ENCODE results near the gene MYO18A.

MYO18A gene

GRCh38 chr17:29102741-29103181 lies 77.4 kb downstream of the MYO18A start:
- no peak overlapping the region for H3K4me3 ChIP-seq (ENCODE audit: low read depth, low read length)
- no peak for TF ChIP-seq CTCF (IDR thresholded peaks at IDR 0.05; ENCODE audit: borderline replicate concordance, insufficient read depth, low read depth, low read length)

- no peak for TF ChIP-seq CTCF (IDR thresholded peaks at IDR 0.05; ENCODE audit: borderline replicate concordance, insufficient read depth, low read depth, low read length)
- no peak overlapping the region for H3K4me3 ChIP-seq (ENCODE audit: low read depth, low read length)
These were observed 78.2 kb downstream of the MYO18A start for GRCh38 chr17:29102046-29102445.

- no peak overlapping the region for H3K4me3 ChIP-seq (ENCODE audit: low read depth, low read length)
- no peak for TF ChIP-seq CTCF (IDR thresholded peaks at IDR 0.05; ENCODE audit: borderline replicate concordance, insufficient read depth, low read depth, low read length)
These were observed 79.9 kb downstream of the MYO18A start for GRCh38 chr17:29100296-29100695.

GRCh38 chr17:29099527-29099926 lies 80.7 kb downstream of the MYO18A start:
- TF ChIP-seq CTCF (IDR thresholded peaks at IDR 0.05; ENCODE audit: borderline replicate concordance, insufficient read depth, low read depth, low read length): no peak
- H3K4me3 ChIP-seq (ENCODE audit: low read depth, low read length): no peak overlapping the region

- no peak overlapping the region for H3K4me3 ChIP-seq (ENCODE audit: low read depth, low read length)
- TF ChIP-seq CTCF (IDR thresholded peaks at IDR 0.05; ENCODE audit: borderline replicate concordance, insufficient read depth, low read depth, low read length): no peak
These were observed 84.1 kb downstream of the MYO18A start for GRCh38 chr17:29096094-29096493.

GRCh38 chr17:29095439-29095838 lies 84.8 kb downstream of the MYO18A start:
- no peak for TF ChIP-seq CTCF (IDR thresholded peaks at IDR 0.05; ENCODE audit: borderline replicate concordance, insufficient read depth, low read depth, low read length)
- H3K4me3 ChIP-seq (ENCODE audit: low read depth, low read length): no peak overlapping the region

- no peak for TF ChIP-seq CTCF (IDR thresholded peaks at IDR 0.05; ENCODE audit: borderline replicate concordance, insufficient read depth, low read depth, low read length)
- no peak overlapping the region for H3K4me3 ChIP-seq (ENCODE audit: low read depth, low read length)
These were observed 86.0 kb downstream of the MYO18A start for GRCh38 chr17:29094101-29094708.
